NT2/D1 (cell line): Measurements from ENCODE around the gene SLC25A21.

Experiments
- SUZ12 ChIP-seq: IDR thresholded peaks from 2 replicates; pipeline ENCODE4 v1.6.1; 2011; ENCODE audit not compliant: insufficient read length, insufficient read depth; ENCODE audit errors: extremely low read depth
- YY1 ChIP-seq: IDR thresholded peaks from 2 replicates; pipeline ENCODE4 v1.6.1; 2011; ENCODE audit not compliant: insufficient read length, insufficient read depth
- ZNF274 ChIP-seq: IDR thresholded peaks from 2 replicates; pipeline ENCODE4 v1.6.1; 2011; ENCODE audit warnings: mild to moderate bottlenecking, low read depth, low read length

DNA sequence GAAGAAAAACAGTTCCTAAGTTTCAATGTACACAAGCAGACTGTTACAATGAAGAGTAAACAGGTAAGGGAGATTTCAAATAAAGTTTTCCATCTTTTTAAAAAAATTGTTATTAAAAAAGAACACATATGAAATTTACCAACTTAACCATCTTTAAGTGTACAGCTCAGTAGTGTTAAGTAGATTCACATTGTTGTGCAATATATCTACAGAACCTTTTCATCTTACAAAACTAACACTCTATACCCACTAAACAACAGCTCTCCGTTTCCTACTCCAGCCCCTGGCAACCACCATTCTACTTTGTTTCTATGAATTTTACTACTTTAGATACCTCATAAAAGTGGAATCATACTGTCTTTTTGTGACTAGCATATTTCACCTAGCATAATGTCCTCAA lies 139.5 kb downstream of the SLC25A21 start:
- TF ChIP-seq SUZ12: no peak
- TF ChIP-seq YY1: no peak
- no peak for TF ChIP-seq ZNF274
